SK-N-DZ (cell line): ENCODE results near the gene PROCA1.
"Not testable (repeated sequence)": the region's sequence is repeated elsewhere in the genome, so short reads cannot be mapped to it uniquely, and the experiment has no call there.

Experiments
- DNase-seq: peaks from one replicate; pipeline ENCODE4 v3.0.0-alpha.2; 2015; ENCODE audit warnings: low spot score

PROCA1 gene

GRCh38 chr17:28744104-28744971, 32.6 kb upstream of the PROCA1 start:
- peak; percentile 74 for DNase-seq

- peak; percentile 84 for DNase-seq
Measured at GRCh38 chr17:28743243-28744103, 31.8 kb upstream of the PROCA1 start, which contains the start of gene TRAF4. Gene TRAF4, plus strand, starts transcription at chr17:28744011. Its CDS starts 102 bp downstream, at chr17:28744113.

GRCh38 chr17:28741358-28742349, 30.0 kb upstream of the PROCA1 start:
- no peak for DNase-seq

GRCh38 chr17:28740406-28741357, 29.0 kb upstream of the PROCA1 start:
- DNase-seq, result no peak

- DNase-seq, result no peak
Measured at GRCh38 chr17:28738680-28739384, 27.1 kb upstream of the PROCA1 start.

- no peak for DNase-seq
Measured at GRCh38 chr17:28737770-28738679, 26.3 kb upstream of the PROCA1 start.

- DNase-seq, result no peak
Measured at GRCh38 chr17:28737316-28737715, 25.6 kb upstream of the PROCA1 start.

- DNase-seq, result not testable (repeated sequence)
Measured at GRCh38 chr17:28735913-28736769, 24.5 kb upstream of the PROCA1 start.

- no peak for DNase-seq
Measured at GRCh38 chr17:28735242-28735722, 23.6 kb upstream of the PROCA1 start.

GRCh38 chr17:28734712-28735241, 23.1 kb upstream of the PROCA1 start:
- no peak for DNase-seq

- no peak for DNase-seq
Measured at GRCh38 chr17:28733346-28733745, 21.7 kb upstream of the PROCA1 start.

- DNase-seq, result no peak
Measured at GRCh38 chr17:28729950-28730330, 18.3 kb upstream of the PROCA1 start.

- peak; percentile 94 for DNase-seq
Measured at GRCh38 chr17:28728364-28729200, 16.9 kb upstream of the PROCA1 start, which contains the start of gene NEK8. Gene NEK8, plus strand, starts transcription at chr17:28728788. Its CDS starts 26 bp downstream, at chr17:28728814.

GRCh38 chr17:28726627-28727491, 15.2 kb upstream of the PROCA1 start:
- peak; percentile 98 for DNase-seq

- no peak for DNase-seq
Measured at GRCh38 chr17:28726226-28726626, 14.5 kb upstream of the PROCA1 start, which contains the start of gene TLCD1. Gene TLCD1, minus strand, starts transcription at chr17:28726233. Its CDS starts 136 bp downstream, at chr17:28726097.
